Neural cell (in vitro differentiated cells): Measurements from ENCODE around the gene SBK1.

Experiments used
- CTCF ChIP-seq: fragments of 450-650 bp; IDR thresholded peaks from 2 replicates; pipeline ENCODE4 v1.5.1; 2014; ENCODE audit warnings: antibody characterized with exemption, mild to moderate bottlenecking, moderate library complexity; ENCODE audit not compliant: poor library complexity, severe bottlenecking
- EZH2 ChIP-seq: fragments of 200-600, 300-800 bp; shearing (Covaris generic), sonication (generic); IDR thresholded peaks from 2 replicates; pipeline ENCODE4 v1.6.1; 2014; ENCODE audit warnings: antibody characterized with exemption, low read length, borderline replicate concordance, mild to moderate bottlenecking; ENCODE audit not compliant: insufficient read depth, poor library complexity, severe bottlenecking
- POLR2AphosphoS5 ChIP-seq: IDR thresholded peaks from 2 replicates; pipeline ENCODE4 v1.6.1; 2012
- REST ChIP-seq: IDR thresholded peaks from 2 replicates; pipeline ENCODE4 v1.6.1; 2012; ENCODE audit warnings: borderline replicate concordance

GRCh38 chr16:28303132-28303531 lies 10.8 kb downstream of the SBK1 start:
- TF ChIP-seq POLR2AphosphoS5 (no peak), EZH2 (no peak), CTCF (no peak), REST (no peak)
